NK-92 (cell line): ENCODE results near the gene MYO16.
"Not testable (repeated sequence)": the region's sequence is repeated elsewhere in the genome, so short reads cannot be mapped to it uniquely, and the experiment has no call there.

Source experiments
- DNase-seq: peaks from one replicate; lab custom pipeline; 2025; ENCODE audit not compliant: unreplicated experiment; lab: John Stamatoyannopoulos, UW

The MYO16 gene

DNA sequence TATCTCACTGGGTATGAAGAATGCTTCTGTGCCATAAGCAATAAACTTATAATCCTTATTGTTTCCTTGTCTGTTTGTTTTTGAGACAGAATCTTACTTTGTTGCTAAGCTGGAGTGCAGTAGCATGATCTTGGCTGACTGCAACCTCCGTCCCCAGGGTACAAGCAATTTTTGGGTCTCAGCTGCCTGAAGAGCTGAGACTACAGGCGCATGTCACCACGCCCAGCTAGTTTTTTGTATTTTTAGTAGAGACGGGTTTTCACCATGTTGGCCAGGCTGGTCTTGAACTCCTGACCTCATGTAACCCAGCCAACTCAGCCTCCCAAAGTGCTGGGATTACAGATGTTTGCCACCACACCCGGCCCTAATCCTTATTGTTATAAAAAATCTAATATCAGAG, 112.5 kb downstream of the MYO16 start:
- no peak for DNase-seq

DNA sequence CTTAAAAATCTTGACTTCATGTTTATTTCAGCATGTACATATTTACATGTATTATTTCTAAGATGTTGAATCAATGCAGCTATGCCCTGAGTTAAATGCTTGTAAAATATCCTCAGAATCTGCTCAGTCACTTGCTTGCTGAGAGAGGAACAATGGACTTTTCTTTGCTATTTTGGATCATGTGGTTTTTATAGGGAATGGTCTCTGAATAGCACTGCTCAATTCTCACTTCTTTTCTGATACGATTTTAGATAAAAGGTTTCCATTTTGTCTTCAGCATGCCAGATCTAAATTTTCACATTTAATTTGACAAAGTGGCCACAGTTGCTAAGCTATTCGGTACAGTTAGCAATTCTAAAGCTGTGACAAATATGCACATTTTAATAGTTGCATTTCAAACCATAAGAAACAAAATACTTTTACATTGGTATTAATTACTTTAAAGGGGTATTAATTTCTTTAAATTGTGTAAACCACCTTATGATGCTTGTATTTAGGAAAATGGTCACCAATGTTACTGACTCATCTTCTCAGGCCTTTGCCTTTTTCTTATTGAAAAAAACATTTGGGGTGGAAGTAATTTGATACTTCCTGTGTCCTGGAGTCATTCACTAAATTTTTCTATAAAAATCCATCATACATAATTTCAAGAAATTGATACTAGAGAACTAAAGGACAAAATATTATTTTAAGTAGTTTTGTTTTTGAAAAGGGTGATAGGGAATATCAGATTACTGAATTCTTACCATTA, 113.5 kb downstream of the MYO16 start:
- no peak for DNase-seq

GRCh38 chr13:108743522-108743921, 114.1 kb downstream of the MYO16 start:
- DNase-seq = no peak

DNA sequence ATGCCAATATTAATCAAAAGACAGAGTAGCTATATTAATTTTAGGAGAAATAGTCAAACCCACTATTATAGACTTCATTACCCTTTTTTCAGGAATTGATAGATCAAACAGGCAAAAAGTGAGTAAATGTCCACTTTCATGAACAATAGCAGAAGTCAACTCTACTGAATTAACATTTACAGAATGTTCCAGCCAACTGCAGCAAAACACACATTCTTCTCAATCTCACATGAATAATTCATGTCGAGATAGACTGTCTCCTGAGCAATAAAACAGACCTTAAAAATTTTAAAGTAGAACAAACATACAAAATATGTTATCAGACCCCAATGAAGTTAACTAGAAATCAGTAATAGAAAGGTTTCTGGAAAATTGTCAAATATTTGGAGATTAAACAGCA, 118.4 kb downstream of the MYO16 start:
- no peak for DNase-seq

- DNase-seq = no peak
Observed at GRCh38 chr13:108752276-108752675, 122.9 kb downstream of the MYO16 start.

DNA sequence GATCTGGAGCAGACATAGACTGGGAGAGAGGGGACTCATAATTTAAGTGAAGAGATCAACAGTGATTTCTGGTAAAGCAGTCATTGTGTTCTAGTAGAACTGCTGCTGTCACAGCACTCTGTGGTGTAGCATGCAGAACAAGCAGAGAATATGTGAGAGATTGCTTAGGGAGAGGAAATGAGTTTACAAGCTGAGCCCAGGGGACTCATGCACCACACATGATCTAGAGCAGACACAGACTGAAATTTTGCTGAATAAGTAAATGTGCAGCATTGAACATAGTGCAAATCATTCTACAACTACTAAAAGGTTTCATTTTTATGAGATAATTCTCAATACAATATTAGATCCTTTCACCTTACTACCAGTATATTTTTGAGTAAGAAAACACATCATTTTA, 125.7 kb downstream of the MYO16 start:
- no peak for DNase-seq

DNA sequence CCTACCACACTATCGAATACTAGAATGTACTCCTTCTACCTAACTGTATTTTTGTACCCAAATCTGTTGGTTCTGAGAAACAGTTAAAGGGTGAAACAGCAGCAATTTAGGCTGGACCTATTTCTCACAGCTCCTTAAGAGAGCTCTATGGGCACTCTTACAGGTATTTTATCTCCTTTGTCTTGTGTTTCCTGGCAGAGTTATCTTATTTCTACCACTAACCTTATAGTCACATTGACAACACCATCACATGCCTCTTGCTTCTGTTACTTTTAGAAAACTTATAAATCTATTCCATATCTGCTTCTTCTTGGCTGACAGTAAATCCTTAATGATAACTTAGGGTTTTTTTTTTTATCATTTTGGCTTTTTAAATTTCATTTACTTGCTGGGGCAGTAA, 130.7 kb downstream of the MYO16 start:
- DNase-seq = no peak

DNA sequence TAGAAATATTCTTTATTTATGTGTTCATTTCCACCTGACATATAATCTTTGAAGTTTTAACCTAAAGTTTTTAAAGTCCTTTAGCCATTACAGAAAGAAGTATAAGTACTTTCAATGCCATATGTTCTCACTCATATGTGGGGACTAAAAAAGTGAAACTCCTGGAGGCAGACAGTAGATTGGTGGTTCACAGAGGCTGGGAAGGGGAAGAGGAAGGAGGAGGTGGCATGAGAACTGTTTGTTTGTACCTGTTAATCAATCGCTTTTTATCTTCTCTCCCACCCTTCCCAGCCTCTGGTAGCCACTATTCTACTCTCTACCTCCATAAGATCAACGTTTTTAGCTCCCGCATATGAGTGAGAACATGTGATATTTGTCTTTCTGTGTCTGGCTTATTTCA, 131.1 kb downstream of the MYO16 start:
- no peak for DNase-seq

DNA sequence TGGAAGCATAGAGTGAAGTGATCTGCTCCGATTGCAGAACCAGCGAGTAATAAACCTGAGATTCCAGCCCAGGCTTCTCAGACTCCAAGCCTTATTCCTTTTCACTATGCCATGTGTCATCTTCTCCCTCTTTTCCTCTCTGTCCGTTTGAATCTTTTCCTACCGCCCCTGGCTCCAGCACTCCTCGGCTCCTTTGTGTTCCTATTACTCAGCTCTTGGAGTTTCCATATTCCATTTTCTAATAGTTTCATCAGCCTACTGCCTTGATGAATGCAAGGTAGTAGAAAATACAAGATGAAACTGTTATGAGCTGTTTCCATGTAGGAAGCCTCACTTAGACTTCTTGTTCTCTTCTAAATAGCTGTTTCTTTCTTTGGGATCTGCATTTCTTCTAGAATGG, 138.6 kb downstream of the MYO16 start:
- no peak for DNase-seq

GRCh38 chr13:108769213-108770070, 140.0 kb downstream of the MYO16 start:
- no peak for DNase-seq

DNA sequence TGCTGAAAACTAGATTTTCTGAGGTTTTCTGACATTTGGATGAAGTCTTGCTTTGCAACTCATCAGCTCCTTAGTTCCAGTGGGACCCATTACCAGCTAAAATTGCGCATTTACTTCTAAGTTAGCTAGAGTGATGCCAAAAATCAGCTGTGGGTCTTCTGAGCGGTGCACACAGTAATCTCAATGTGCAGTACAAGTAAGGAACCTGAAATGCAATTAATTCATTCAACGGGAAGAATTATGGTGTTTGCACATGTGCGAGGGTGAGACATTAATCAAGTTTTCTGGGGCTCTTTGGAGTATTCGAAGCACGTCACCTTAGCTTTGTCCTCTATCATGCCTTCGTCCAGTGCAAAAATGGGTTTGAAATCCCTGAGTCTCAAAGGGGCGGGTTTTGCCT, 146.2 kb downstream of the MYO16 start:
- DNase-seq = no peak

DNA sequence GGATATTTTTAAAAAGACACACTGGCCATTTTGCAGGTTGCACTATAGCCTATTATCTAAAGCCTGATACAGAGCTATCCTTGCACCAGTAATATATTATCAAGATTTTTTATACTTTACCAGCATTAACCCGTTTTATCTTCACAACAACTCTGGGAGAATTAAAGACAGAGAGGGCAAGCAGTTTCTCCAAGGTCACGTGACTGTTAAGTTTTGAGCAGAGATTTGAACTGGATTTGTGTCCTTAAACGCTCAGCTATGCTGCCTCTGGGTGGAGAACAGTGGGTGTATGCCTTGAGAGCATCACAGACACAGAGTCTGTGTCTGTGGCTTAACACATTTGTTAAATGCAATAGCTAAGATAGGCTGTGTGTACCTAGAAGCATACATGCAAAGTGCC, 147.2 kb downstream of the MYO16 start:
- no peak for DNase-seq

GRCh38 chr13:108777421-108778420, 148.3 kb downstream of the MYO16 start:
- no peak for DNase-seq

GRCh38 chr13:108779308-108779707, 149.9 kb downstream of the MYO16 start:
- no peak for DNase-seq

GRCh38 chr13:108780706-108781105, 151.3 kb downstream of the MYO16 start:
- no peak for DNase-seq

- DNase-seq = no peak
Observed at GRCh38 chr13:108781312-108781711, 151.9 kb downstream of the MYO16 start.

DNA sequence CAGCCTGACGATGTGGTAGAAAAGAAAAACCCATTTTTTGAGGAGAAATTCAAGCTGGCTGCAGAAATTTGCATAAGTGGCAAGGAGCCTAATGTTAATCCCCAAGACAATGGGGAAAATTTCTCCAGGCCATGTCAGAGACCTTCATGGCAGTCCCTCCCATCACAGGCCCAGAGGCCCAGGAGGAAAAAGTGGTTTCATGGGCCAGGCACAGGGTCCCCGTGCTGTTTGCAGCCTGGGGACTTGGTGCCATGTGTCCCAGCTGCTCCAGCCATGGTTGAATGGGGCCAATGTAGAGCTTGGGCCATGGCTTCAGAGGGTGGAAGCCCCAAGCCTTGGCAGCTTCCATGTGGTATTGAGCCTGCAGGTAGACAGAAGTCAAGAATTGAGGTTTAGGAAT, 153.1 kb downstream of the MYO16 start:
- not testable (repeated sequence) for DNase-seq

- DNase-seq = no peak
Observed at GRCh38 chr13:108785844-108786243, 156.4 kb downstream of the MYO16 start.

DNA sequence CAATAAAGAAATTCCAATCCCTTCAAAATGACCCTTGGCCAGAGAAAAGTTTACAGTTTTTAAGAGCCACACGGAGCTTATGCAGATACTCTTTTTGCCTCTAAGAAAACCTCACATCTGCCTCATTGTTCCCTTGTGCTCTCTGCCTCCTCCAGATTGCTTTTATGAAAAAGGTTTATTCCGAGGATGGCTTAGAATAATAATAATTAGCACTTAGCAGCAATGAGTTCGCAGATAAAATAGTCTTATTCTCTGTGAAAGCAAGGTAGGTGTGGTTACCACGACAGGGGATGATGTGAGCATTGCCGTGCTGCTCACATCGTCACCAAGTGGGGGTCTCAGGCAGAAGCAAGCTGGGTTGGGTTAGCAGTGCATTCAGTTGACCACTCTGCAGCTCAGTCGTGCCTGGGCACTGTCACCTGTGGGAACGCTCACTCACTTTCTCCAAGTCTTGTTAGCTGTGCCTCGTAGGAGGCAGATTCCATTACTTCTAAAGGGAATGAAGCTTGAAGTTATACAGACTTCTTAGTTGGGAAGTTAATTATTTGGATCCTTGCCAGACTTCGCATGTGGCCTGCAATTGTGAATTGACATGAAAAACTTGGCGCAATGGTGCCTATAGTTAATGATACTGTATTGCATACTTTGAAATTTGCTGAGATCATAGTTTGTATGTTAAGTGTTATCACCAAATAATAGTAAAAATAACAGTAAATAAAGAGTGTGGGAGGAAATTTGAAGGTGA, 157.2 kb downstream of the MYO16 start:
- DNase-seq = no peak

- no peak for DNase-seq
Observed at GRCh38 chr13:108787700-108788414, 158.4 kb downstream of the MYO16 start.
